ENCODE results near the gene PRR20G. TPM values are rescaled to one million over a fixed set of nuclear protein-coding genes. Genes with fewer than 3 reads are reported as not detected.

The PRR20G gene
- total and polyA plus RNA-seq, 2 donors (not counting 3 experiments of a cell fraction or from before 2014, with no cell fraction given), result not detected

- Histone ChIP-seq H4K20me1 (replicated peaks; ENCODE audit: control insufficient read depth, extremely low read depth, insufficient read depth, low read length) (no peaks in the 10 kb centered on the region), H3K9me1 (replicated peaks; ENCODE audit: control insufficient read depth, extremely low read depth, insufficient read depth, low read length) (no peaks in the 10 kb centered on the region), H3K27ac (ENCODE audit: insufficient read depth, low read depth, low read length) (no peak overlapping the region), H3K4me3 (replicated peaks in 1 of 3; ENCODE audit: insufficient read depth in 1 of 3, low read depth in 1 of 3, low read length in 3 of 3) (no peak overlapping the region), H3K27me3 (ENCODE audit: control insufficient read depth in 2 of 2, insufficient read depth in 2 of 2, low read length in 2 of 2) (no peaks in the 10 kb centered on the region), H3K4me2 (ENCODE audit: insufficient read depth, low read length) (no peak overlapping the region), H3K36me3 (ENCODE audit: control insufficient read depth in 2 of 2, extremely low read depth in 1 of 2, insufficient read depth in 2 of 2, low read length in 2 of 2) (no peaks in the 10 kb centered on the region), H3K9me3 (replicated peaks; ENCODE audit: control insufficient read depth, insufficient read depth, low read length) (no peaks in the 10 kb centered on the region), H2AFZ (ENCODE audit: low read depth, low read length) (no peak overlapping the region), H3K9ac (replicated peaks; ENCODE audit: extremely low read depth, insufficient read depth, low read length) (no peak overlapping the region), H3K79me2 (ENCODE audit: control insufficient read depth, insufficient read depth, low read length) (no peaks in the 10 kb centered on the region), H3K4me1 (ENCODE audit: control insufficient read depth, extremely low read depth, insufficient read depth, low read length) (no peaks in the 10 kb centered on the region)
- no TSS peak for BruUV-seq (replicated peaks)
- FAIRE-seq (no peak), DNase-seq (ENCODE audit: low read depth, low spot score) (no peak)
- POLR2A ChIA-PET, result no interaction called here
- intact Hi-C loops (cut with micrococcal nuclease), result no loop called here
- dilution Hi-C loops (cut with MboI; ENCODE audit: extremely low pct_ligation_motif_present, low sequenced_read_pairs), result no loop called here
- CTCF ChIA-PET, result no interaction called here
- TF ChIP-seq MYC (IDR thresholded peaks at IDR 0.05; ENCODE audit: low read depth, low read length) (no peak), JUN (IDR thresholded peaks at IDR 0.05; ENCODE audit: borderline replicate concordance, insufficient read depth, insufficient read length, low read depth) (no peak), POLR2AphosphoS5 (IDR thresholded peaks at IDR 0.05; ENCODE audit: insufficient read depth, low read depth, low read length) (no peak), MAX (IDR thresholded peaks at IDR 0.05; ENCODE audit: insufficient read depth, insufficient read length) (no peak), CTCF (IDR thresholded peaks at IDR 0.05; ENCODE audit: extremely low read depth in 1 of 2, insufficient read depth in 1 of 2, low read depth in 1 of 2, low read length in 2 of 2) (no peak), EZH2 (IDR thresholded peaks at IDR 0.05; ENCODE audit: borderline replicate concordance, low read depth, low read length, severe bottlenecking) (no peak), FOS (IDR thresholded peaks at IDR 0.05; ENCODE audit: borderline replicate concordance, insufficient read depth, low read length) (no peak)
Observed at GRCh38 chr3:127264794-127265514, 22.9 kb downstream of the PRR20G start.
